ENCODE measurements around the gene RFX4.
"Not testable (repeated sequence)": the region's sequence is repeated elsewhere in the genome, so short reads cannot be mapped to it uniquely, and the experiment has no call there.

RFX4 gene

DNA sequence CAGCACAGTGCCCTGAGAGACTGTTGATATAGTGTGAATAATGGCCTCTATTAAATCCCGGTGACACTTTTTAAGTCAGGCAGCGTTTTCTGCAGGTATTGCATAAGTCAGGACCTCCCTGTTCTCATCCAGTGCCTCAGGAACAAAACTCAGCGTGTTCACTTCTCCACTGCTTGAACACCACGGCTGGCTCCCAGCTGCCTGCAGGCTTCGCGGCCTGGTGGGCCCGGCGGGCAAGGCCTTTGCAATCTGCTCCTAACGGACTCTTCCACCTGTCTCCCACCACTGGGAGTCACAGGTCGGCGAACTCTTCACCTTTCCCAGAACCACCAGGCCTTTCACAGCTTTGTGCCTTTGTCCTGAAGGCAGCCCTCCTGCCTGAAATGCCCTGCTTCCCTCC lies 18.7 kb downstream of the RFX4 start:
- Mint-ChIP-seq H3K27ac (no peak overlapping the region), H3K27me3 (peaks cover 15% of the 10 kb centered on the region), H3K9me3 (no peaks in the 10 kb centered on the region), H3K36me3 (ENCODE audit: low read depth) (no peaks in the 10 kb centered on the region), H3K4me3 (no peak overlapping the region), H3K4me1 (ENCODE audit: low read depth) (no peaks in the 10 kb centered on the region)
- intact Hi-C loops (cut with micrococcal nuclease), result no loop called here

GRCh38 chr12:106602076-106602475 lies 19.3 kb downstream of the RFX4 start:
- H3K27me3 Mint-ChIP-seq, result peaks cover 15% of the 10 kb centered on the region
- no peak overlapping the region for H3K4me3 Mint-ChIP-seq
- intact Hi-C loops (cut with micrococcal nuclease), result no loop called here
- no peaks in the 10 kb centered on the region for H3K36me3 Mint-ChIP-seq (ENCODE audit: low read depth)
- H3K4me1 Mint-ChIP-seq (ENCODE audit: low read depth), result no peaks in the 10 kb centered on the region
- H3K27ac Mint-ChIP-seq, result no peak overlapping the region
- H3K9me3 Mint-ChIP-seq, result no peaks in the 10 kb centered on the region

- no peaks in the 10 kb centered on the region for H3K36me3 Mint-ChIP-seq (ENCODE audit: low read depth)
- no peaks in the 10 kb centered on the region for H3K9me3 Mint-ChIP-seq
- intact Hi-C loops (cut with micrococcal nuclease), result no loop called here
- H3K4me3 Mint-ChIP-seq, result no peak overlapping the region
- H3K27me3 Mint-ChIP-seq, result peaks cover 9% of the 10 kb centered on the region
- H3K27ac Mint-ChIP-seq, result no peak overlapping the region
- H3K4me1 Mint-ChIP-seq (ENCODE audit: low read depth), result no peaks in the 10 kb centered on the region
These were observed 22.4 kb downstream of the RFX4 start for GRCh38 chr12:106605254-106605653.

DNA sequence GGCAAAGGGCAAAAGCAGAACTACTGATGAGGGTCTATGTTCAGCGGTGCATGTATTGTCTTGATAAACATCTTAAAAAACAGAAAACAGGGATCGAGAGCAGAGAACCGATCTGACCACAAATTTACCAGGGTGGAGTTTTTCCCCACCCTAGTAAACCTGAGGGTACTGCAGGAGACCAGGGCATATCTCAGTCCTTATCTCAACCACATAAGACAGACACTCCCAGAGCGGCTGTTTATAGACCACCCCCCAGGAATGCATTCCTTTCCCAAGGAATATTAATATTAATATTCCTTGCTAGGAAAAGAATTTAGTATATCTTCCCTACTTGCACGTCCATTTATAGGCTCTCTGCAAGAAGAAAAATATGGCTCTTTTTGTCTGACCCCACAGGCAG lies 37.8 kb downstream of the RFX4 start:
- H3K27ac Mint-ChIP-seq; H3K4me3 Mint-ChIP-seq; H3K27me3 Mint-ChIP-seq; H3K36me3 Mint-ChIP-seq (ENCODE audit: low read depth); H3K4me1 Mint-ChIP-seq (ENCODE audit: low read depth); intact Hi-C loops (cut with micrococcal nuclease): not testable (repeated sequence)
- H3K9me3 Mint-ChIP-seq, result peaks cover 31% of the 10 kb centered on the region

DNA sequence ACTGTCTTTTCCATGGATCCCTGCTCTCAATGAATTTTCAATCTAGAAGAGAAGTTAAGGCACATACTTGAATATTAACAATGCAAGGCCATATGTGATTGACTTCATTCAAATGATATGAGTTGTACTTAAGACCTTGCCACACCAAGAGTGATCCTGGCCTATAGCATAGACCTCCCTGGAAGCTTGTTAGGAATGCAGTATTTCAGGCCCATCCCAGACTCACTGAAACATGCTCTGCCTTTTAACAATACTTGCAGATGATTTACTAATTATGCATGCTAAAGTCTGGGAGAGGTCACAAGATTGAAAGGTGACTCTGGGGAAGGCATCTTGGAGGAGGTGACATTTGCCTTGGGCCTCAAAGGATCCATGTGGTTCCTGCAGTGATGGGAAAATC lies 43.2 kb downstream of the RFX4 start:
- Mint-ChIP-seq H3K4me1 (ENCODE audit: low read depth) (no peaks in the 10 kb centered on the region), H3K4me3 (no peak overlapping the region), H3K36me3 (ENCODE audit: low read depth) (no peaks in the 10 kb centered on the region), H3K27me3 (peaks cover 5% of the 10 kb centered on the region), H3K9me3 (peaks cover 9% of the 10 kb centered on the region), H3K27ac (no peak overlapping the region)
- intact Hi-C loops (cut with micrococcal nuclease), result no loop called here

GRCh38 chr12:106629797-106630659 lies 47.2 kb downstream of the RFX4 start:
- H3K9me3 Mint-ChIP-seq, result no peaks in the 10 kb centered on the region
- peaks cover 10% of the 10 kb centered on the region for H3K27me3 Mint-ChIP-seq
- H3K27ac Mint-ChIP-seq, result no peak overlapping the region
- no peak overlapping the region for H3K4me3 Mint-ChIP-seq
- no peaks in the 10 kb centered on the region for H3K36me3 Mint-ChIP-seq (ENCODE audit: low read depth)
- intact Hi-C loops (cut with micrococcal nuclease), result no loop called here
- H3K4me1 Mint-ChIP-seq (ENCODE audit: low read depth), result no peaks in the 10 kb centered on the region

GRCh38 chr12:106631150-106631549 lies 48.3 kb downstream of the RFX4 start:
- no peaks in the 10 kb centered on the region for H3K9me3 Mint-ChIP-seq
- no peak overlapping the region for H3K4me3 Mint-ChIP-seq
- H3K4me1 Mint-ChIP-seq (ENCODE audit: low read depth), result no peaks in the 10 kb centered on the region
- intact Hi-C loops (cut with micrococcal nuclease), result no loop called here
- H3K27ac Mint-ChIP-seq, result no peak overlapping the region
- no peaks in the 10 kb centered on the region for H3K36me3 Mint-ChIP-seq (ENCODE audit: low read depth)
- peaks cover 12% of the 10 kb centered on the region for H3K27me3 Mint-ChIP-seq

GRCh38 chr12:106631797-106632196 lies 49.0 kb downstream of the RFX4 start:
- intact Hi-C loops (cut with micrococcal nuclease), result no loop called here
- no peaks in the 10 kb centered on the region for H3K36me3 Mint-ChIP-seq (ENCODE audit: low read depth)
- H3K27me3 Mint-ChIP-seq, result peaks cover 12% of the 10 kb centered on the region
- no peaks in the 10 kb centered on the region for H3K9me3 Mint-ChIP-seq
- no peaks in the 10 kb centered on the region for H3K4me1 Mint-ChIP-seq (ENCODE audit: low read depth)
- H3K4me3 Mint-ChIP-seq, result no peak overlapping the region
- H3K27ac Mint-ChIP-seq, result no peak overlapping the region

DNA sequence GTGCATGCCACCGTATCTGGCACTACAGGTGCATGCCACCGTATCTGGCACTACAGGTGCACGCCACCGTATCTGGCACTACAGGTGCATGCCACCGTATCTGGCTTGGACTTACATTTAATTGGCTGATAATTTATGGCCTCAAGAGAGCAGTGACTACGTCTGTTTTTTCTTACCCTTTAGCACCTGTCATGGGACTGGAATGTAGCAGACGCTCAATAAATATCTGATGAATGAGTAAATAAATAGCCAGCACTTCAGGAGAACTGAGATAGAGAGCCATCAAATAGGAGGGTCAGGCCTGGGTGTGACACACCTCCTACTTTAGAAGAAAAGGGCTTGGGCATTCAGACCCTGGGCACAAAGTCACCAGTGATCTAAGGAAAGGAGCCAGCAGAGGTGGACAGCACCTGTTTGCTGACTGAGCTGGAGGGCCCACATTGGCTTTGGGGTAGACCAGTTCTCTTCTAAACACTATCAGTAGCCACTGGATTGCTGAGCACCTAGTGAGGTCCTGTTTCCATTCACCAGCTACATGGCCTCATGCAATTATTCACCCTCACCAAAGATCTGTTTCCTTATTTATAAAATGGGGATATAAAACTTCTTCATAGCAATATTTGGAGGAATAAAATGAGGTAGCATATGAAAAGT lies 50.1 kb downstream of the RFX4 start:
- H3K36me3 Mint-ChIP-seq (ENCODE audit: low read depth), result no peaks in the 10 kb centered on the region
- intact Hi-C loops (cut with micrococcal nuclease), result no loop called here
- no peak overlapping the region for H3K27ac Mint-ChIP-seq
- peaks cover 10% of the 10 kb centered on the region for H3K27me3 Mint-ChIP-seq
- no peaks in the 10 kb centered on the region for H3K9me3 Mint-ChIP-seq
- H3K4me3 Mint-ChIP-seq, result no peak overlapping the region
- H3K4me1 Mint-ChIP-seq (ENCODE audit: low read depth), result no peaks in the 10 kb centered on the region

GRCh38 chr12:106633451-106633823 lies 50.6 kb downstream of the RFX4 start:
- Mint-ChIP-seq H3K27ac (no peak overlapping the region), H3K27me3 (peaks cover 10% of the 10 kb centered on the region), H3K9me3 (no peaks in the 10 kb centered on the region), H3K4me1 (ENCODE audit: low read depth) (no peaks in the 10 kb centered on the region), H3K4me3 (no peak overlapping the region), H3K36me3 (ENCODE audit: low read depth) (no peaks in the 10 kb centered on the region)
- intact Hi-C loops (cut with micrococcal nuclease), result no loop called here

DNA sequence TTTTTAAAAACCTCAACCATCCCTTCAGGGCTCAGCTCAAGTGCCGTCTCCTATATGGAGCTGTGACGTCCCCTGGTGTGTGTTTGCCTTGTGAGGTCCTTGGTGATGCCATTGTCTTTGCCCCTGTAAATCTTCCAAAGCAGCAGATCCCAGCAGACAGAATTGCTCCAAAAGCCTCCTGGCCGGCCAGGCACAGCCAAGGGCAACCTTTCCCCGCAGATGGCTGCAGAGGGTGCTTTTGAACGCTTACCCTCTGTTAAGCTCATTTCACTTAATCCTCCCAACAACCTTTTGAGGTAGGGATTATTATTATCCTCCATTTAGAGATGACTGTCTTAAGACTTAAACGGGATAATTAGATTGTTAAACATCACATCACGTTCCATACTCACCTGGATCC lies 51.4 kb downstream of the RFX4 start:
- no peak overlapping the region for H3K4me3 Mint-ChIP-seq
- H3K36me3 Mint-ChIP-seq (ENCODE audit: low read depth), result no peaks in the 10 kb centered on the region
- H3K9me3 Mint-ChIP-seq, result no peaks in the 10 kb centered on the region
- H3K27ac Mint-ChIP-seq, result no peak overlapping the region
- intact Hi-C loops (cut with micrococcal nuclease), result no loop called here
- peaks cover 11% of the 10 kb centered on the region for H3K27me3 Mint-ChIP-seq
- no peaks in the 10 kb centered on the region for H3K4me1 Mint-ChIP-seq (ENCODE audit: low read depth)

DNA sequence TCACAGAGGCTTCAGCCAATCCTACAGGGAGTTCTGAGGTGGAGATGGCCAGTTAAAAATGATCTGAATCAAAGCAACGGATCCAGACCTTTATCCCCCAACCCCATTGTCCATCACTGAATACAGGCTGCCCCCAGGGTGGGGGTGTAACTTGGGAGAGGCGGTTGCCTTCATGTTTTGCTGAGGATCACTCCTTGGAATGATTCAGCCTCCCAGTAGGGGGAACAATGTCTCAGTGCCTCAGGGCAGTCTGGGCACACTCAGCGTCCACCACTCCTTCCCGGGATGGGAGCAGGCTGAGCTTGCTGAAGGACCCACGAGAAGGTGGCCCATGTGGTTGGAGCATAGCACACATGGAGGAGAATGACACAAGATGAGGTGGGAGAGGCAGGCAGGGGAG lies 60.2 kb downstream of the RFX4 start:
- no peaks in the 10 kb centered on the region for H3K36me3 Mint-ChIP-seq (ENCODE audit: low read depth)
- intact Hi-C loops (cut with micrococcal nuclease), result no loop called here
- H3K4me1 Mint-ChIP-seq (ENCODE audit: low read depth), result no peaks in the 10 kb centered on the region
- peaks cover 14% of the 10 kb centered on the region for H3K27me3 Mint-ChIP-seq
- H3K27ac Mint-ChIP-seq, result no peak overlapping the region
- H3K4me3 Mint-ChIP-seq, result no peak overlapping the region
- no peaks in the 10 kb centered on the region for H3K9me3 Mint-ChIP-seq

DNA sequence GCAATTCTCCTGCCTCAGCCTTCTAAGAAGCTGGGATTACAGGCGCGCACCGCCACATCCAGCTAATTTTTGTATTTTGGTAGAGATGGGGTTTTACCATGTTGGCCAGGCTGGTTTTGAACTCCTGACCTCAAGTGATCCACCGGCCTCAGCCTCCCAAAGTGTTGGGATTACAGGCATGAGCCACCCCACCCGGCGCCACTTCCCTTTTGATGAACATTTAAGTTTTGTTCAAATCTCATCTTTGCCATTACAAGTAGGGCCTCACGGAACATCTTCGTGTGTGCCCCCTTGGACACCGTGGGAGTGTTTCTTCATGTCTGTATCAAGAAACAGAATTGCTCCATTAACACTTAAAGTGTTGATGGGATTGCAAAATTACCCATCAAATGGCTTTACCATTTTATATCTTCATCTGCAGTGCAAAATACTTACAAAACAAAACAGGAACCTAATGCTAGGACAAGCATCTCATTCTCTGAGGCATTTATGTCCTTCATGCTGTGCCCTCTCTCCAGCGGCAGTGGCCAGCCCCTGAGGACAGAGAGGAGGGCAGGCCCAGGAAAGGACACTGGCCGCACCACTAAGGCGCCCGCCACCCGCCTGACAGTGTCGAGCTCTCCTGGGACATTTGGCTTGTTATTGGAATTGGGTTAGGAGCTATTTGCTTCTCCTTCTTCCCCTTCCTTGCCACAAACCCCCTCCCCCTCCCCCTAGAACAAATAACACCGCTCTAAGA lies 61.7 kb downstream of the RFX4 start:
- H3K9me3 Mint-ChIP-seq, result no peaks in the 10 kb centered on the region
- intact Hi-C loops (cut with micrococcal nuclease), result no loop called here
- H3K36me3 Mint-ChIP-seq (ENCODE audit: low read depth), result no peaks in the 10 kb centered on the region
- no peaks in the 10 kb centered on the region for H3K4me1 Mint-ChIP-seq (ENCODE audit: low read depth)
- H3K27me3 Mint-ChIP-seq, result peaks cover 15% of the 10 kb centered on the region
- no peak overlapping the region for H3K4me3 Mint-ChIP-seq
- H3K27ac Mint-ChIP-seq, result no peak overlapping the region

DNA sequence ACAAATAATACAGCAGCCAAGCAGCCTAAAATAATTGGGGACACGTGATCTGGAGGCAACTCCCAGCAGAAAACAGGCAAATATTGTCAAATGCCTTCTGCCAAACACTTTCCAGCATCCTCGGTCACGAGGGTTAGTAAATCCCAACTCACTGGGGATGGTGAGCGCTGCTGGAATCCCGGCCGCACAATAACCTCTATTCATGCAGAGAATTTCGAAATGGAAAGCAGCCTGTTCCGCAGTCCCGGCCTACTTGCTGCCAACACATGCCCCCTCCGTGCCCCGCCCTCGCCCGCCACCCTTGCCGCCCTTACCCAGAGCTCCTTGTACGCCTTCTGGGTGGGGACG lies 62.2 kb downstream of the RFX4 start:
- Mint-ChIP-seq H3K27me3 (peaks cover 13% of the 10 kb centered on the region), H3K27ac (no peak overlapping the region), H3K36me3 (ENCODE audit: low read depth) (no peaks in the 10 kb centered on the region), H3K4me3 (no peak overlapping the region), H3K9me3 (no peaks in the 10 kb centered on the region), H3K4me1 (ENCODE audit: low read depth) (no peaks in the 10 kb centered on the region)
- intact Hi-C loops (cut with micrococcal nuclease), result no loop called here

Data from dendritic cell treated with granulocyte-macrophage colony-stimulating factor and Interleukin-4, amounts not matched to agents 40 ng/mL and 50 ng/mL, for 4 days (primary cell).